Transverse colon (tissue), 4 donors: Measurements from ENCODE around the gene CACNG6.

Experiments used
- POLR2A ChIP-seq: fragments of 450-650 bp; IDR thresholded peaks from one replicate; pipeline ENCODE4 v1.6.1; 2016; ENCODE audit warnings: antibody characterized with exemption, mild to moderate bottlenecking, moderate library complexity
- POLR2AphosphoS5 ChIP-seq, 3 donors: sonication (generic); formaldehyde crosslinking; IDR thresholded peaks; one replicate each; pipeline ENCODE4 v1.6.1; 2016; ENCODE audit warnings: antibody characterized with exemption in 3 of 3
- TF ChIP-seq, protein P1 (sequence below), 5 experiments: fragments of 200-600 bp in 3 of 5; fragments of 450-650 bp in 2 of 5; sonication (generic) in 3 of 5; IDR thresholded peaks; 1 replicate in 2 of 5; 2 replicates in 3 of 5; pipeline ENCODE4 v1.5.1; 2016 to 2017; ENCODE audit warnings: antibody characterized with exemption in 5 of 5, inconsistent platforms in 3 of 5, mild to moderate bottlenecking in 2 of 5, moderate library complexity in 1 of 5

DNA sequence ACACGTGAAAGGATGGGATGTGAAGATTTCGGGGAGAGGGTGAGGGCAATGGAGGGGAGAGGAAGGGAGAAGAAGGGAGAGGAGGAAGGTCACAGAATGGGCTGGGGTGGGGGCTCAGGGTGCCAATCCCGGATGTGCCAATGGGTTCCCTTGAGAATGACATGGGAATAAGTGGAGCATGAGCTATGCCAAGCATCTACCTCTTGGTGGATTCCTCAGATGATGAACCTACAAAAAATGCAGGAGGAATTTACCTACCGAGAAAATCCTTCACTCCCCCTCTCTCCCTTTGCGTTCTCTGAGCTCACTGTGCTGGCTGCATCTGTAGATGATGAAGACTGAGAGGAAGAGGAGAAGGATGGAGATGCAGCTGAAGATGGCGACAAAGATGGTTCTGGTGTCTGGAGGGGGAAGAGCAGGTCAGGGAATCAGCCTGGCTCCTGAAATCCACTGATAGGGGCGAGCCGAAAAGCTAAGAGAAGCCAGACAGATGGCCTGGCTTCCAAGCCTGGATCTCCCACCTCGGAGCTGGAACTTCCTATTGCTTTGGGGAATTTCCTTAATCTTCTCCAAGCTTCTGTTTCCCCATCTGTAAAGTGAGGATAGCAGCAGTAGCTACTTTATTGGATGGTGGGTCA is 50.7 kb downstream of the CACNG6 start:
- TF ChIP-seq, protein P1, sequence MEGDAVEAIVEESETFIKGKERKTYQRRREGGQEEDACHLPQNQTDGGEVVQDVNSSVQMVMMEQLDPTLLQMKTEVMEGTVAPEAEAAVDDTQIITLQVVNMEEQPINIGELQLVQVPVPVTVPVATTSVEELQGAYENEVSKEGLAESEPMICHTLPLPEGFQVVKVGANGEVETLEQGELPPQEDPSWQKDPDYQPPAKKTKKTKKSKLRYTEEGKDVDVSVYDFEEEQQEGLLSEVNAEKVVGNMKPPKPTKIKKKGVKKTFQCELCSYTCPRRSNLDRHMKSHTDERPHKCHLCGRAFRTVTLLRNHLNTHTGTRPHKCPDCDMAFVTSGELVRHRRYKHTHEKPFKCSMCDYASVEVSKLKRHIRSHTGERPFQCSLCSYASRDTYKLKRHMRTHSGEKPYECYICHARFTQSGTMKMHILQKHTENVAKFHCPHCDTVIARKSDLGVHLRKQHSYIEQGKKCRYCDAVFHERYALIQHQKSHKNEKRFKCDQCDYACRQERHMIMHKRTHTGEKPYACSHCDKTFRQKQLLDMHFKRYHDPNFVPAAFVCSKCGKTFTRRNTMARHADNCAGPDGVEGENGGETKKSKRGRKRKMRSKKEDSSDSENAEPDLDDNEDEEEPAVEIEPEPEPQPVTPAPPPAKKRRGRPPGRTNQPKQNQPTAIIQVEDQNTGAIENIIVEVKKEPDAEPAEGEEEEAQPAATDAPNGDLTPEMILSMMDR (IDR thresholded peaks at IDR 0.05): no peak
- TF ChIP-seq POLR2A (no peak), POLR2AphosphoS5 (IDR thresholded peaks at IDR 0.05) (no peak)
